ENCODE results near the gene HNRNPLL.

DNA sequence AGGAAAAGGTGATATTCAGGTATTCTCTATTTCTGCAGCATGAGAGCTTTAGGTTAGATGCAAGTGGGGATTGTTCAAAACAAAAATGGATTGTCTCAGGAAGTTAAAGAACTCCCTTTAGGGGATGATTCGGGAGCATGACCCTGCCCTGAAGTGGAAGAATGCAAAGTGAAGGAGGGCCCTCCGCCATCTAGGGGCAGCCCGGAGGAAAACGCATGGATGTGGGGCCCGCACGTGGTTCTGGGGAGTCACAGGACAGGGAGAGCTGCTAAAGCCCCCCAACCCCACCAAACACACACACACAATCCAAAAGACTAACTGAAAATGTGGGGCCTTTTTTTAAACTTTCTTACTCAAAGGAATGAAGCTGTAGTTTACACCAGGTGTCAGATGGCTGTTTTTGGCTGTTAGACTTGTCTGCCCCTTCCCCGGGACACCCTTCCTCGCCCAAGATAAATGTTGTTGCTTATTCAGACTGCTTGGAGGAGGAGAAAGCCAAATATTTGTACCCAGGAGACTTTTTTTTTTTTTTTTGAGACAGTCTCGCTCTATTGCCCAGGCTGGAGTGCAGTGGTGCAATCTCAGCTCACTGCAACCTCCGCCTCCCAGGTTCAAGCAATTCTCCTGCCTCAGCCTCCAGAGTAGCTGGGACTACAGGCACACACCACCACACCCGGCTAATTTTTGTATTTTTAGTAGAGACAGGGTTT lies 78.8 kb downstream of the HNRNPLL start:
- TF ChIP-seq, protein P1, sequence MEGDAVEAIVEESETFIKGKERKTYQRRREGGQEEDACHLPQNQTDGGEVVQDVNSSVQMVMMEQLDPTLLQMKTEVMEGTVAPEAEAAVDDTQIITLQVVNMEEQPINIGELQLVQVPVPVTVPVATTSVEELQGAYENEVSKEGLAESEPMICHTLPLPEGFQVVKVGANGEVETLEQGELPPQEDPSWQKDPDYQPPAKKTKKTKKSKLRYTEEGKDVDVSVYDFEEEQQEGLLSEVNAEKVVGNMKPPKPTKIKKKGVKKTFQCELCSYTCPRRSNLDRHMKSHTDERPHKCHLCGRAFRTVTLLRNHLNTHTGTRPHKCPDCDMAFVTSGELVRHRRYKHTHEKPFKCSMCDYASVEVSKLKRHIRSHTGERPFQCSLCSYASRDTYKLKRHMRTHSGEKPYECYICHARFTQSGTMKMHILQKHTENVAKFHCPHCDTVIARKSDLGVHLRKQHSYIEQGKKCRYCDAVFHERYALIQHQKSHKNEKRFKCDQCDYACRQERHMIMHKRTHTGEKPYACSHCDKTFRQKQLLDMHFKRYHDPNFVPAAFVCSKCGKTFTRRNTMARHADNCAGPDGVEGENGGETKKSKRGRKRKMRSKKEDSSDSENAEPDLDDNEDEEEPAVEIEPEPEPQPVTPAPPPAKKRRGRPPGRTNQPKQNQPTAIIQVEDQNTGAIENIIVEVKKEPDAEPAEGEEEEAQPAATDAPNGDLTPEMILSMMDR (conservative IDR thresholded peaks at IDR 0.05; ENCODE audit: low read length), result peak; percentile 44
- no peak for TF ChIP-seq EZH2phosphoT487 (IDR thresholded peaks at IDR 0.05; ENCODE audit: borderline replicate concordance)

Data from Loucy (cell line).